SK-N-SH treated with all-trans-retinoic acid at 6 μM for 48 hours (cell line): ENCODE data around the gene GEMIN5.

Experiments
- ARNTL ChIP-seq: fragments of 450-650 bp; formaldehyde crosslinking; IDR thresholded peaks from 2 replicates; pipeline ENCODE4 v1.5.0; 2020; ENCODE audit warnings: low read depth, mild to moderate bottlenecking, moderate library complexity, borderline replicate concordance
- BACH2 ChIP-seq: fragments of 250-450 bp; sonication (Bioruptor Pico); IDR thresholded peaks from 2 replicates; pipeline ENCODE4 v1.9.0; 2021; ENCODE audit warnings: mild to moderate bottlenecking, borderline replicate concordance
- RARB ChIP-seq: fragments of 250-450 bp; sonication (Bioruptor Pico); IDR thresholded peaks from 2 replicates; pipeline ENCODE4 v1.8.0; 2021; ENCODE audit warnings: mild to moderate bottlenecking, moderate library complexity
- TOX ChIP-seq: fragments of 250-450 bp; sonication (Bioruptor Pico); IDR thresholded peaks from 2 replicates; pipeline ENCODE4 v1.8.0; 2021; ENCODE audit warnings: mild to moderate bottlenecking, moderate library complexity, borderline replicate concordance

DNA sequence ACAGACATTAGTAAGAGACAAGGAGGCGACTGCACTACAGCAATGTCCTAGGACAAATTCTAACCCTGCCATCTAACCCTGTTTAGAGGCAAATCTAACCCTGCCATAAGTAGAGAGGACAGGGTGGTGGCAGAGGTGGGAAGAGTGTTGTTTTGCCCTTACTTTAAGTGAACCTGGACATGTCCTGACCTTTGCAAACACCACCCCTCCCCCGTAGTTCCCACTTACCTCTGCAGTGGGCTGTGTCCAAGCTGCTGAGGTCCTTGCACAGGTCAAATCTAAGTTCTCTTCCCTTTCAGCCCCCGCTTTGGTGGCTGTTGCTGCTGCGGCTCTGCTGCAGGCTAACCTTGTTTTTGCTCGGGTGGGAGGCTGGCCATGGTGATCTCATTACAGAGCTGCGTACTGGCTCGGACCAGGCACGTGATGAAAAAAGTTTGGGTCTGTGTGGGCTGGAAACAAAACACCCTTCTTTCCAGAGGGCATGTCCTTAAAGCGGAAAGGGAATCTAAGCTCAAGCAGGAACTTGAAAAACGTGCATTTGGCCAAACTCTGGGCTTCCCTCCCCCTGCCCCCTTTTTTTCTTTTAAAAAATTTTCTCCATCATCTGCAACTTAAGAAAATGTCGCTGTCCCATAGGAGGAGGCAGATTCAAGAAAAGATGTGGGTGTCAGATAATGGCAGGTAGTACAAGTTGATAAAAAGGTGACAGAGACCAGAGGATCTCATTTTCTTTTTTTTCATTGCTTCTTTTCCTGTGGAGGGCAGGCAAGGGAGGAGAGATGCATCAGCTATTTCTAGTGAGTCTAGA lies 87.6 kb downstream of the GEMIN5 start, which contains the start of gene FAXDC2:
- TF ChIP-seq ARNTL (CRISPR knock-in tag): no peak
- no peak for TF ChIP-seq RARB
- no peak for TF ChIP-seq BACH2 (CRISPR knock-in tag)
- no peak for TF ChIP-seq TOX (CRISPR knock-in tag)
